ENCODE data around the gene CEP83. TPM values are rescaled to one million over a fixed set of nuclear protein-coding genes. Genes with fewer than 3 reads are reported as not detected.

Gene CEP83
- total and polyA plus RNA-seq, 12 donors = 4.2 to 20.5 (median 10.2) TPM

DNA sequence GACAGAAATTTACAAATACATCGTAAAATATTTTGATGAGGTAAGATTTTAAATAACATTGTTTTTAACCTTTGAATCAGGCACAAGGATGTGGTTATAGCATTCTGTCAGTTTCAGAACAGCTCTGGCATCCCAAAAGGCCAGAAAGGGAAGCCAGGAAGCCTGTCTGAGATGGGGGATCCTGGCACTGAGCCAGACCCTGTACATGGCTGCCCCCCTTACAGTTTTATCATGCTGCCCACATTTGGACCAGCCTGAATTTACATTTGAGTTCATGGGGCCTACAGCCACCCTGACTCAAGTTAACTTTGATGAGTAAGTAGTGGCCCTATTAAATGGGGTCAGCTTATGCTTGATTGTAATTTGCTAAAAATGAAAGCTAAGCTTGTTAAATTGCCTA lies 155.7 kb downstream of the CEP83 start:
- Histone ChIP-seq H3K4me1 (peaks cover 0 to 17% (median 6%) of the 10 kb centered on the region in 9 donors), H3K9me3 (no peaks in the 10 kb centered on the region), H3K36me3 (peaks cover 0 to 96% (median 0%) of the 10 kb centered on the region in 9 donors), H3K4me3 (no peak overlapping the region), H3K27me3 (no peaks in the 10 kb centered on the region), H3K27ac (no peak overlapping the region)
- DNase-seq = no peak
- ATAC-seq = no peak
- intact Hi-C loops (cut with DNase I) = no loop called here
- TF ChIP-seq CTCF (IDR thresholded peaks at IDR 0.05) = no peak
- 94% methylated on average over 1 of the region's 1 CpG for WGBS, 2 donors

- DNase-seq = no peak
- intact Hi-C loops (cut with DNase I) = loop anchor here in 2 of 10 donors (10.0 kb wide), 1 partner anchor 155 kb away; the partner anchor contains the start of gene PLXNC1 (in 2 of the 2)
- 72 to 82% methylated on average over 1 of the region's 1 CpG for WGBS, 2 donors
- no peak overlapping the region for H3K27ac ChIP-seq
- H3K4me3 ChIP-seq = no peak overlapping the region
- H3K9me3 ChIP-seq = no peaks in the 10 kb centered on the region
- TF ChIP-seq CTCF (IDR thresholded peaks at IDR 0.05) = no peak
- H3K4me1 ChIP-seq = peaks cover 0 to 25% (median 14%) of the 10 kb centered on the region in 9 donors
- ATAC-seq = no peak
- no peaks in the 10 kb centered on the region for H3K27me3 ChIP-seq
- H3K36me3 ChIP-seq = peaks cover 0 to 96% (median 0%) of the 10 kb centered on the region in 9 donors
Measured at GRCh38 chr12:94299846-94300245, 159.8 kb downstream of the CEP83 start.

DNA sequence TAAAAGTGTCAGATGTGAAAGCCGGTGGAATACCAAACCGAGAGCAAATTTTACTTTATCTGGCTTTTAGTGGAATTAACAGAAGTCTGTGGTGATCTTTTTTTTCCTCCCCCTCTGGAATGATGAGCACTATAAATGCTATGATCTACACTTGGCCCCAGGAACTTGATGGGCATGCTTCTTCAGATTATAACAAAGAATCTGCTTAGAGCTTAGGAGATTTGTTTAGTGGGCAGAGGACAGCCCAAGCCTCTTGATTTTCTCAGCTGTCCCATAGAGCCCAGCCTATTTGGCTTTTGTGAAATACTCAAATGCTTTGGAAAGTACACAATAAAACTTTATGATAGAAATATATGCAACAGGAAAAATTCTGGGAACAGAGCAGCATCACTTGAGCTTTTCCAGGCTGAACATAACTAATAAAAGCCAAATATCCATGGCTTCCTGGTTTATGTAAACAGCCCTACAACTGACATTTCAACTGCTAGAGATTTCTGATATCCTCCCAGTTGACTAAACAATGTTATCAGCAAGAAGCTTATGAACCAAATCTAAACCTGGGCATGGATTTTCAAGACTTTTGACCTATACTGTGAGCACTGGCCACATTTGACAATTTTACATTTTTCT lies 161.7 kb downstream of the CEP83 start:
- intact Hi-C loops (cut with DNase I) = loop anchor here in 2 of 10 donors (10.0 kb wide), 1 partner anchor 153 kb away; the partner anchor contains the start of gene PLXNC1 (in 2 of the 2)
- Histone ChIP-seq H3K4me1 (peaks cover 0 to 20% (median 14%) of the 10 kb centered on the region in 9 donors), H3K27ac (no peak overlapping the region), H3K36me3 (peaks cover 0 to 99% (median 0%) of the 10 kb centered on the region in 9 donors), H3K27me3 (no peaks in the 10 kb centered on the region), H3K4me3 (no peak overlapping the region), H3K9me3 (no peaks in the 10 kb centered on the region)
- no peak for ATAC-seq
- WGBS, 2 donors = 91 to 95% methylated on average over 2 of the region's 2 CpGs
- no peak for DNase-seq
- no peak for TF ChIP-seq CTCF (IDR thresholded peaks at IDR 0.05)

DNA sequence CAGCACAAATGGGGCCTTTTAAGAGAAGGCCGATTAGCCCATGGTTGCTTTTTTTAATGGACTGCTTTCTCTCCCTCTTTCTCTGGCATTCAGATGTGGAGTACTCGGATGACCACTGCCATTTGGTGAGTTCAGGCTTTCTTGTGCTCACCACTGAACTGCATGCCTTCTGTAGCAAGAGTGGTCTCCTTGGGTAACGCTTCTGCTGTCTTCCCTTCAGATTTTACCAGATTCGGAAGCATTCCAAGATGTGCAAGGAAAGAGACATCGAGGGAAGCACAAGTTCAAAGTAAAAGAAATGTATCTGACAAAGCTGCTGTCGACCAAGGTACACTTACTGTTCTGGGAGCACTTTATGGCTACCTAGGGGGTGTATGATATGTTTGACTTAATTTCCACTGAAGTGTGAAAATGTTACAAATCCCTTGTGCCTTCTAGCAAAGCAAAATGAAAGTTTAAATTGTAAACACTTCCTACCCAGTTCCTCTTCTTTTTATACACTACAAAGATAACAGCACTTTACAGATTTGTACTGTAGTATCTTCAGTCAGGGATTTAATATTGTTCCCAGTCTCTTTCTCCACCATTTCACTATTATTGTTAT lies 162.5 kb downstream of the CEP83 start:
- intact Hi-C loops (cut with DNase I) = loop anchor here in 2 of 10 donors (10.0 kb wide), 1 partner anchor 152 kb away; the partner anchor contains the start of gene PLXNC1 (in 2 of the 2)
- TF ChIP-seq CTCF (IDR thresholded peaks at IDR 0.05) = no peak
- peaks cover 0 to 20% (median 14%) of the 10 kb centered on the region in 9 donors for H3K4me1 ChIP-seq
- ATAC-seq (no peak), DNase-seq (no peak)
- H3K27ac ChIP-seq = no peak overlapping the region
- peaks cover 0 to 95% (median 0%) of the 10 kb centered on the region in 9 donors for H3K36me3 ChIP-seq
- 95 to 96% methylated on average over 6 of the region's 6 CpGs for WGBS, 2 donors
- H3K4me3 ChIP-seq = no peak overlapping the region
- no peaks in the 10 kb centered on the region for H3K9me3 ChIP-seq
- no peaks in the 10 kb centered on the region for H3K27me3 ChIP-seq

Measured in heart right ventricle (tissue), 16 donors.